Vagina (tissue), 2 donors: ENCODE data around the gene FAM20A.

ENCODE experiments used
- POLR2A ChIP-seq, 2 donors: fragments of 450-650 bp; IDR thresholded peaks; one replicate each; pipeline ENCODE4 v1.6.1; 2017; ENCODE audit warnings: antibody characterized with exemption in 2 of 2, mild to moderate bottlenecking in 2 of 2, moderate library complexity in 2 of 2
- TF ChIP-seq, protein P1 (sequence below), 3 experiments: fragments of 450-650 bp in 2 of 3; fragments of 200-600 bp in 1 of 3; sonication (generic) in 1 of 3; IDR thresholded peaks; one replicate each; pipeline ENCODE4 v1.5.1; 2017 to 2019; ENCODE audit warnings: antibody characterized with exemption in 3 of 3, mild to moderate bottlenecking in 2 of 3, moderate library complexity in 2 of 3

DNA sequence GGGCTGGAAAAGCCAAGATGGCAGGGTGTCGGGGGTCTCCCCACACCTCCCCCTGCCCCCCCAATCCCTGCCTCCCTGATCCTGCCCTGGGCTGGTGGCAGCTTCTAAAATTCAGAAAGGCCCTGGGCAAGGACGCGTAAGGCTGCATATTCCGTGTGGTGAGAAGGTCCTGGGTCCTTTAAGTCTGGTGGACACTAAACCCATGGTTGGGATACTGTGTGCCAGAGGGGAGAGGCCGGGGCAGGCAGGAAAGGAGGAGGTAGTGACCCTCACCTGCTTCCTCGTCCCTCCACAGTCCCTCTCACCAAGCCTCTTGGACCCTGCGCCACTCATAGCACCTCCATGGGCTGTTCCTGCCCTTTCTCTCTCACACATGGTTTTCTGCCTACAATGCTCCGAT, 60.2 kb downstream of the FAM20A start:
- TF ChIP-seq, protein P1, sequence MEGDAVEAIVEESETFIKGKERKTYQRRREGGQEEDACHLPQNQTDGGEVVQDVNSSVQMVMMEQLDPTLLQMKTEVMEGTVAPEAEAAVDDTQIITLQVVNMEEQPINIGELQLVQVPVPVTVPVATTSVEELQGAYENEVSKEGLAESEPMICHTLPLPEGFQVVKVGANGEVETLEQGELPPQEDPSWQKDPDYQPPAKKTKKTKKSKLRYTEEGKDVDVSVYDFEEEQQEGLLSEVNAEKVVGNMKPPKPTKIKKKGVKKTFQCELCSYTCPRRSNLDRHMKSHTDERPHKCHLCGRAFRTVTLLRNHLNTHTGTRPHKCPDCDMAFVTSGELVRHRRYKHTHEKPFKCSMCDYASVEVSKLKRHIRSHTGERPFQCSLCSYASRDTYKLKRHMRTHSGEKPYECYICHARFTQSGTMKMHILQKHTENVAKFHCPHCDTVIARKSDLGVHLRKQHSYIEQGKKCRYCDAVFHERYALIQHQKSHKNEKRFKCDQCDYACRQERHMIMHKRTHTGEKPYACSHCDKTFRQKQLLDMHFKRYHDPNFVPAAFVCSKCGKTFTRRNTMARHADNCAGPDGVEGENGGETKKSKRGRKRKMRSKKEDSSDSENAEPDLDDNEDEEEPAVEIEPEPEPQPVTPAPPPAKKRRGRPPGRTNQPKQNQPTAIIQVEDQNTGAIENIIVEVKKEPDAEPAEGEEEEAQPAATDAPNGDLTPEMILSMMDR (IDR thresholded peaks at IDR 0.05) = no peak
- no peak for TF ChIP-seq POLR2A (IDR thresholded peaks at IDR 0.05)
